Measurements from ENCODE around the gene MAP1LC3A.

Gene MAP1LC3A

DNA sequence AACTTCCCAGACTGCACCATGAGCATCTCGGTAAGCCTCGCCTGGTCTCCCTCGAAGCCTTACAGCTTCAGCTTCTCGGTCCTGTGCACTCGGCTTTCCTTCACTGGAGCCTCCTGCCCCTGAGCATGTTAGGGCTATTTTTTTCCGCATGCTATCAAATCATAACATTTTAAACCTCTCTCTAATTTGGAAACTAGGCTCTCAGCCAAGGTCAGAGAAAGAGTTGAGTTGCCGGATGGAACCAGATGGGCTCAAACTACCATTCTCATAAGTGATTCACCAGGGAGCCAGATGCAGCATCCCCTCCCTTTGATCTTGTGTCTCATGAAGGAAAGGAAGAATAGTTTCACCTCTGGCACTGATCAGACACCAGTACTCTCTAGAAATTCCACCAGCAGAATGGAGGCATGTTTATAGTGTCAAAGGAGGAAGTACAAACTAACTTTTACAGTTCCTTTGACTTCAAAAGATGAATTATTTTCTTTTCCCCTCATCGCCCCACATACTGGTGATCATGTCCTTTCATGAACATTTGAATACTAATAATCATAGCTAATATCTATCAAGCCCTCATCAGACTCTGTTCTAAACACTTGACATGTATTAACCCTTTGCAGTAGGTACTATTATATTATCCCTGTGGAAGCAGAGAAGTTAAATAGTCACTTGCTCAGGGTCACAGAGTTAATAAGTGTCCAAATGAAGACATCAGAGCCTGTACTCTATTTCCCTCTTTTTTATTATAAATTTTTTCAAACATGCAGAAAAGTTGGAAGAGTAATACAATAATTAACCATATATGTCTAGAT, 46.7 kb downstream of the MAP1LC3A start:
- DNase-seq (ENCODE audit: insufficient read length, low spot score) (no peak), FAIRE-seq (no peak)
- no peak for TF ChIP-seq POLR2AphosphoS5 (IDR thresholded peaks at IDR 0.05; ENCODE audit: low read depth, low read length)

DNA sequence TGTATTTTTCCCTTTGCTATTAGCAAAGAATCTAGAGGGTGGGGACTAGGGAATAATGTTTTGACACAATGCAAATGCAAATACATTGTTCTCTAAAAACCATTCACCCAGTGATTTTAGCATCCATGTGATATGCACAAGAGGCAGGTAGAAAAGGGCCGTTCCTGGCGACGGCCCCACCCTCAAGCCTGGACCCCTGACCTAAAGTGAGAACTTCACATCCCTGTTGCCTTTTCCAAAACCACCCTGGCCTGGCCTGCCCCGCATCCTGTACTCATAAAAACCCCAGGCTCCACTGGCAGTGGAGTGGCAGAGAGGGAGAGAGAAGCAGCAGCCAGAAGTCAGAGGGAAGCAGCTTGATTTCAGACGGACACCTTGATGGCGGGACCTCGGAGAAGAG, 48.5 kb downstream of the MAP1LC3A start:
- TF ChIP-seq POU2F2 (IDR thresholded peaks at IDR 0.05; ENCODE audit: low read depth, low read length): no peak
- TF ChIP-seq TAF1 (IDR thresholded peaks at IDR 0.05; ENCODE audit: low read depth, low read length): no peak
- TF ChIP-seq POLR2A (IDR thresholded peaks at IDR 0.05; ENCODE audit: low read depth, low read length): no peak
- TF ChIP-seq SPI1 (IDR thresholded peaks at IDR 0.05; ENCODE audit: low read depth, low read length): no peak
- FAIRE-seq: no peak
- DNase-seq (ENCODE audit: insufficient read length, low spot score): no peak
